NCI-H2196 treated with DMSO at 0.1 percent for 48 hours (cell line): Measurements from ENCODE around the gene SURF4.
"Not testable (repeated sequence)": the region's sequence is repeated elsewhere in the genome, so short reads cannot be mapped to it uniquely, and the experiment has no call there.

Experiments used
- DNase-seq: peaks from one replicate; lab custom pipeline; 2025; ENCODE audit not compliant: unreplicated experiment; lab: John Stamatoyannopoulos, UW

The SURF4 gene

GRCh38 chr9:133335924-133336811, 39.7 kb downstream of the SURF4 start, which contains the start of gene SURF6:
SURF6 (minus strand) TSS chr9:133336188; CDS start chr9:133336132, 56 bp downstream.
- DNase-seq: peak; percentile 83

GRCh38 chr9:133334888-133335287, 41.0 kb downstream of the SURF4 start:
- not testable (repeated sequence) for DNase-seq

GRCh38 chr9:133334161-133334560, 41.7 kb downstream of the SURF4 start:
- no peak for DNase-seq

GRCh38 chr9:133333566-133333965, 42.3 kb downstream of the SURF4 start:
- no peak for DNase-seq

- no peak for DNase-seq
Observed at GRCh38 chr9:133333011-133333410, 42.8 kb downstream of the SURF4 start.

GRCh38 chr9:133332381-133332730, 43.5 kb downstream of the SURF4 start:
- DNase-seq: no peak

GRCh38 chr9:133331641-133332380, 44.0 kb downstream of the SURF4 start:
- DNase-seq: no peak

- no peak for DNase-seq
Observed at GRCh38 chr9:133331221-133331620, 44.6 kb downstream of the SURF4 start.

GRCh38 chr9:133329306-133330156, 46.3 kb downstream of the SURF4 start:
- not testable (repeated sequence) for DNase-seq

- DNase-seq: no peak
Observed at GRCh38 chr9:133327834-133328484, 47.9 kb downstream of the SURF4 start.

GRCh38 chr9:133327021-133327420, 48.8 kb downstream of the SURF4 start:
- not testable (repeated sequence) for DNase-seq

GRCh38 chr9:133323991-133324703, 51.7 kb downstream of the SURF4 start:
- DNase-seq: no peak

- DNase-seq: no peak
Observed at GRCh38 chr9:133323211-133323610, 52.6 kb downstream of the SURF4 start.

GRCh38 chr9:133322701-133323100, 53.2 kb downstream of the SURF4 start:
- no peak for DNase-seq

GRCh38 chr9:133321411-133321935, 54.4 kb downstream of the SURF4 start:
- no peak for DNase-seq

- no peak for DNase-seq
Observed at GRCh38 chr9:133320421-133320881, 55.4 kb downstream of the SURF4 start.

GRCh38 chr9:133317551-133317950, 58.3 kb downstream of the SURF4 start:
- DNase-seq: not testable (repeated sequence)

GRCh38 chr9:133315997-133316396, 59.9 kb downstream of the SURF4 start:
- no peak for DNase-seq
